ENCODE data around the gene CD109. TPM values are rescaled to one million over a fixed set of nuclear protein-coding genes. Genes with fewer than 3 reads are reported as not detected.

CD109 gene
- total and polyA plus RNA-seq, 2 of the 8 experiments (the other 6 are each of a cell fraction or from before 2014, with no cell fraction given) = 1.4 to 5.3 TPM

DNA sequence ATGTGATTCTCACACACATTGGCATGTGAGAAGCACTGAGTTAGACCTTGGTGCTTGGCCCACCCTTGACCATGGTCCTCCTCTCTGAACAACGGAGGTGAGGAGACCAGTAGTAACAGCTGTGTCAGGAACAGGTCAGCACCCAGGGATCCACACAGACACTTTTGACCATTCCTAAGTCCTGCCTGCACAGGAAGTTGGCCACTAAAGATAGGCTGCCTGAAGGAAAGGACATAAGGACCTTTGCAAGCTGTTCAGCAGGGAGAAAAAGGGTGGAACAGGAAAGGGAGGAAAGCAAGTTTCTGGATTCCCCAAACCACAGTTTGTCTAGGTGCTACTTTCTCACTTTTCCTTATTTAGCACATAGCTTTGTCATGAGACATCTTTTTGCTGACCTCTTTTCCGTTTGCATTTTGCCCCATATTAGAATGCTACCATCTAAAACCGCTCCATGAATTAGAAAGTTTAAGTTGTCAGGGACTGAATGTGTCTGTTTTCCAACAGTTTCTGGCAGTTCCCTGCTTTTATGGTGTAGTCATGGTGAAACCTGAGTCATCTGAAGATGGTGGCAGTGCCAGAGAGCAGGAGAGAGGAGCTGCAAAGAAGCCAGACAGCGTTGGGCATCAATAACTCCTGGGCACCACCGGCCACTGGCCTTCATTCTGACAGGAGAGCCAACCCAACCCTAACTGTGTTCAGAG lies 1.1 kb upstream of the CD109 start:
- no peak overlapping the region; the same call in 1 of the 2 replicates for H3K18ac ChIP-seq (ENCODE audit: extremely low read depth, low read length)
- H2BK20ac ChIP-seq (ENCODE audit: low read length) = no peak overlapping the region
- H3K14ac ChIP-seq (ENCODE audit: insufficient read length) = no peak overlapping the region
- 0 out of 2 replicates have a peak overlapping the region, but pooled peaks have one; percentile 75 for H2AK5ac ChIP-seq (ENCODE audit: low read depth, low read length)
- no peak overlapping the region for H4K5ac ChIP-seq (ENCODE audit: insufficient read length, low read depth, low read length)
- H2BK15ac ChIP-seq (ENCODE audit: low read length) = no peak overlapping the region
- peak overlapping the region in 1 of 4 experiments; percentile 72; a peak in 2 of 8 replicates for H3K4me3 ChIP-seq (ENCODE audit: extremely low read depth in 1 of 4, insufficient read depth in 2 of 4, low read depth in 3 of 4, low read length in 4 of 4)
- no peak overlapping the region for H3K56ac ChIP-seq (replicated peaks; ENCODE audit: insufficient read length, low read depth, low read length)
- no peak for DNase-seq (ENCODE audit: low read depth in 1 of 2, low spot score in 2 of 2)
- H2BK120ac ChIP-seq (replicated peaks; ENCODE audit: low read depth, low read length) = no peak overlapping the region
- H4K20me1 ChIP-seq (replicated peaks in 1 of 2; ENCODE audit: control insufficient read depth in 1 of 2, insufficient read depth in 2 of 2, low read length in 2 of 2) = no peaks in the 10 kb centered on the region
- H2AFZ ChIP-seq (ENCODE audit: low read length) = peak overlapping the region; percentile 66; the same call in 1 of the 2 replicates
- no peak for FAIRE-seq
- H3K79me1 ChIP-seq (ENCODE audit: low read depth, low read length) = no peaks in the 10 kb centered on the region
- no peak overlapping the region for H4K8ac ChIP-seq (ENCODE audit: extremely low read depth, insufficient read depth, low read length)
- H3K27me3 ChIP-seq (replicated peaks in 1 of 4; ENCODE audit: control insufficient read depth in 3 of 4, extremely low read depth in 1 of 4, insufficient read depth in 3 of 4, low read length in 3 of 4) = peaks cover 0 to 2% (median 0%) of the 10 kb centered on the region in 4 experiments; a peak in 3 of 7 replicates
- H3K9me3 ChIP-seq (ENCODE audit: insufficient read depth in 2 of 2, low read depth in 1 of 2, low read length in 1 of 2) = no peaks in the 10 kb centered on the region
- no peaks in the 10 kb centered on the region for H3K36me3 ChIP-seq (ENCODE audit: control insufficient read depth in 2 of 4, insufficient read depth in 4 of 4, low read length in 3 of 4)
- peaks cover 0 to 4% (median 2%) of the 10 kb centered on the region in 4 experiments; a peak in 3 of 7 replicates for H3K4me1 ChIP-seq (replicated peaks in 1 of 4; ENCODE audit: control insufficient read depth in 3 of 4, insufficient read depth in 4 of 4, low read length in 3 of 4)
- no peak overlapping the region for H3K27ac ChIP-seq (ENCODE audit: low read depth, low read length)
- peaks cover 5% of the 10 kb centered on the region for H3K23me2 ChIP-seq (ENCODE audit: low read depth, low read length)
- POLR2A ChIA-PET (ENCODE audit: partially characterized antibody) = interaction anchor here (1.2 kb wide), 2 partner anchors 41 to 175 kb away, joined by 3 read pairs; partner anchors contain the start of gene SLC17A5
- no peak overlapping the region for H3K23ac ChIP-seq (ENCODE audit: insufficient read length)
- no peak overlapping the region for H3K9ac ChIP-seq (replicated peaks in 1 of 4; ENCODE audit: extremely low read depth in 1 of 4, low read depth in 3 of 4, low read length in 3 of 4)
- no peak overlapping the region for H4K91ac ChIP-seq (replicated peaks; ENCODE audit: insufficient read length, low read length)
- peak overlapping the region; percentile 25 for H3K4ac ChIP-seq (replicated peaks; ENCODE audit: insufficient read length, low read depth, low read length)
- CTCF ChIA-PET (ENCODE audit: partially characterized antibody) = interaction anchor here (0.5 to 2.2 kb wide), 3 partner anchors 19 to 128 kb away, joined by 3 to 6 read pairs (median 5); no protein-coding TSS in a partner anchor
- H2BK12ac ChIP-seq (ENCODE audit: low read depth, low read length) = peak overlapping the region; percentile 35; the same call in 1 of the 2 replicates
- no peaks in the 10 kb centered on the region for H3K79me2 ChIP-seq (ENCODE audit: control insufficient read depth in 1 of 2, insufficient read depth in 2 of 2, low read length in 2 of 2)
- peak overlapping the region in 1 of 2 experiments; percentile 59; a peak in 2 of 4 replicates for H3K4me2 ChIP-seq (ENCODE audit: insufficient read depth in 1 of 2, low read depth in 2 of 2, low read length in 2 of 2)
- H2BK5ac ChIP-seq (ENCODE audit: low read depth, low read length) = no peak overlapping the region
- 81% methylated on average over 5 of the region's 5 CpGs; no CpG with 5 or more reads in 1 of the 2 experiments for WGBS, 2 experiments (ENCODE audit: extremely low coverage in 1 of 2, insufficient coverage in 1 of 2, insufficient read length in 1 of 2, insufficient replicate concordance in 2 of 2, low coverage in 1 of 2, low lambda C conversion rate in 2 of 2, missing lambda C conversion rate in 1 of 2)
- TF ChIP-seq KDM1A (IDR thresholded peaks at IDR 0.05; ENCODE audit: borderline replicate concordance, low read length) (no peak), NANOG (IDR thresholded peaks at IDR 0.05; ENCODE audit: insufficient read depth, low read depth, low read length, poor library complexity, severe bottlenecking) (no peak), RNF2 (IDR thresholded peaks at IDR 0.05; ENCODE audit: borderline replicate concordance, low read depth, low read length, missing control alignments, poor library complexity, severe bottlenecking) (no peak), SRF (IDR thresholded peaks at IDR 0.05; ENCODE audit: low read depth, low read length) (no peak), JUN (IDR thresholded peaks at IDR 0.05; ENCODE audit: low read depth, low read length) (no peak), SP2 (IDR thresholded peaks at IDR 0.05; ENCODE audit: low read length) (no peak), ZNF274 (IDR thresholded peaks at IDR 0.05; ENCODE audit: borderline replicate concordance, extremely low read depth, low read length) (no peak), GTF2F1 (IDR thresholded peaks at IDR 0.05; ENCODE audit: borderline replicate concordance, low read depth, low read length) (no peak), TCF12 (IDR thresholded peaks at IDR 0.05; ENCODE audit: low read depth, low read length) (no peak)
- TF ChIP-seq, protein P1, sequence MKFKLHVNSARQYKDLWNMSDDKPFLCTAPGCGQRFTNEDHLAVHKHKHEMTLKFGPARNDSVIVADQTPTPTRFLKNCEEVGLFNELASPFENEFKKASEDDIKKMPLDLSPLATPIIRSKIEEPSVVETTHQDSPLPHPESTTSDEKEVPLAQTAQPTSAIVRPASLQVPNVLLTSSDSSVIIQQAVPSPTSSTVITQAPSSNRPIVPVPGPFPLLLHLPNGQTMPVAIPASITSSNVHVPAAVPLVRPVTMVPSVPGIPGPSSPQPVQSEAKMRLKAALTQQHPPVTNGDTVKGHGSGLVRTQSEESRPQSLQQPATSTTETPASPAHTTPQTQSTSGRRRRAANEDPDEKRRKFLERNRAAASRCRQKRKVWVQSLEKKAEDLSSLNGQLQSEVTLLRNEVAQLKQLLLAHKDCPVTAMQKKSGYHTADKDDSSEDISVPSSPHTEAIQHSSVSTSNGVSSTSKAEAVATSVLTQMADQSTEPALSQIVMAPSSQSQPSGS (IDR thresholded peaks at IDR 0.05; ENCODE audit: low read length) = no peak

Data from H1 (cell line).